Testis (tissue), 2 donors: ENCODE measurements around the gene PRR33.
A peak's percentile ranks its signal among the peaks of the same experiment; 100 is the strongest.

Source experiments
- POLR2A ChIP-seq: fragments of 450-650 bp; IDR thresholded peaks from one replicate; pipeline ENCODE4 v1.6.1; 2017; ENCODE audit warnings: antibody characterized with exemption, mild to moderate bottlenecking, moderate library complexity
- TF ChIP-seq, protein P1 (sequence below), 3 experiments: fragments of 450-650 bp in 2 of 3; fragments of 200-600 bp in 1 of 3; sonication (generic) in 1 of 3; IDR thresholded peaks; one replicate each; pipeline ENCODE4 v1.5.1; 2016 to 2019; ENCODE audit warnings: antibody characterized with exemption in 3 of 3, mild to moderate bottlenecking in 2 of 3, moderate library complexity in 1 of 3

GRCh38 chr11:1869427-1870325 lies 22.0 kb downstream of the PRR33 start:
- TF ChIP-seq, protein P1, sequence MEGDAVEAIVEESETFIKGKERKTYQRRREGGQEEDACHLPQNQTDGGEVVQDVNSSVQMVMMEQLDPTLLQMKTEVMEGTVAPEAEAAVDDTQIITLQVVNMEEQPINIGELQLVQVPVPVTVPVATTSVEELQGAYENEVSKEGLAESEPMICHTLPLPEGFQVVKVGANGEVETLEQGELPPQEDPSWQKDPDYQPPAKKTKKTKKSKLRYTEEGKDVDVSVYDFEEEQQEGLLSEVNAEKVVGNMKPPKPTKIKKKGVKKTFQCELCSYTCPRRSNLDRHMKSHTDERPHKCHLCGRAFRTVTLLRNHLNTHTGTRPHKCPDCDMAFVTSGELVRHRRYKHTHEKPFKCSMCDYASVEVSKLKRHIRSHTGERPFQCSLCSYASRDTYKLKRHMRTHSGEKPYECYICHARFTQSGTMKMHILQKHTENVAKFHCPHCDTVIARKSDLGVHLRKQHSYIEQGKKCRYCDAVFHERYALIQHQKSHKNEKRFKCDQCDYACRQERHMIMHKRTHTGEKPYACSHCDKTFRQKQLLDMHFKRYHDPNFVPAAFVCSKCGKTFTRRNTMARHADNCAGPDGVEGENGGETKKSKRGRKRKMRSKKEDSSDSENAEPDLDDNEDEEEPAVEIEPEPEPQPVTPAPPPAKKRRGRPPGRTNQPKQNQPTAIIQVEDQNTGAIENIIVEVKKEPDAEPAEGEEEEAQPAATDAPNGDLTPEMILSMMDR (IDR thresholded peaks at IDR 0.05): peak in 2 of 3 experiments; percentile 9 to 28
- TF ChIP-seq POLR2A: no peak
